Kidney (tissue), 14 donors: ENCODE measurements around the gene GLUD1. TPM values are rescaled to one million over a fixed set of nuclear protein-coding genes. Genes with fewer than 3 reads are reported as not detected.

Source experiments
- DNase-seq, 5 donors: peaks; one replicate each; pipeline ENCODE4 v3.0.0-alpha.2; 2013 to 2020
- FAIRE-seq: peaks from 2 replicates; lab custom pipeline; 2012; peaks lifted over from hg19 to GRCh38; lab: Jason Lieb, UNC
- H3K27ac ChIP-seq, 2 donors: one replicate each; pipeline ENCODE4 v1.7.0; 2013; ENCODE audit warnings: low read depth in 2 of 2, low read length in 2 of 2, inconsistent platforms in 1 of 2
- H3K27me3 ChIP-seq: one replicate; pipeline ENCODE4 v1.7.1; 2013; ENCODE audit warnings: low read length, inconsistent platforms; ENCODE audit not compliant: control insufficient read depth, insufficient read depth
- H3K36me3 ChIP-seq, 3 donors: one replicate each; pipeline versions ENCODE4 v1.7.0 to v1.7.1; 2013; ENCODE audit warnings: low read length in 3 of 3, control low read depth in 1 of 3, inconsistent platforms in 1 of 3; ENCODE audit not compliant: insufficient read depth in 3 of 3, control insufficient read depth in 2 of 3
- H3K4me1 ChIP-seq, 3 donors: one replicate each; pipeline versions ENCODE4 v1.7.0 to v1.7.1; 2013; ENCODE audit warnings: low read length in 3 of 3, inconsistent platforms in 1 of 3, low read depth in 1 of 3; ENCODE audit not compliant: control insufficient read depth in 2 of 3, insufficient read depth in 2 of 3
- H3K4me3 ChIP-seq, 3 donors: one replicate each; pipeline versions ENCODE4 v1.7.0 to v1.8.1; 2013; ENCODE audit warnings: low read length in 3 of 3, control low read depth in 1 of 3, inconsistent platforms in 1 of 3
- H3K9ac ChIP-seq, 3 donors: one replicate each; pipeline versions ENCODE4 v1.7.0 to v1.7.1; 2013; ENCODE audit warnings: low read length in 3 of 3, control low read depth in 1 of 3, inconsistent platforms in 1 of 3
- H3K9me3 ChIP-seq, 3 donors: one replicate each; pipeline versions ENCODE4 v1.7.0 to v1.7.1; 2013; ENCODE audit warnings: low read length in 3 of 3, control low read depth in 1 of 3, inconsistent platforms in 1 of 3; ENCODE audit not compliant: control insufficient read depth in 2 of 3, insufficient read depth in 1 of 3
- intact Hi-C: fragments of 100-400 bp; cut with DNase I; formaldehyde crosslinking; loops from one replicate; pipeline ENCODE4 v1.11.1; 2022
- polyA plus RNA-seq: library from polyadenylated mRNA; stranded (reverse); fragments of 350-450 nt; fragmentation: Illumina TruSeq; extraction: RNeasy Lipid Tissue Mini Kit (QIAGEN cat#74804); gene quantifications from one replicate; pipeline ENCODE4 v1.2.3, GENCODE V29; 2014; ENCODE audit warnings: low read depth, low replicate concordance; ENCODE audit not compliant: insufficient read depth
- total RNA-seq: library from RNA; stranded (reverse); fragmentation: NEBNext Ultra II Directional; extraction: Animal tissue kit (Norgen Biotek cat#: 25700); gene quantifications from one replicate; pipeline ENCODE4 v1.2.1, GENCODE V29; 2021
- TF ChIP-seq, protein P1 (sequence below): IDR thresholded peaks from 3 replicates; pipeline ENCODE4 v1.5.1; 2012; ENCODE audit warnings: mild to moderate bottlenecking, moderate library complexity, borderline replicate concordance; ENCODE audit not compliant: insufficient read depth; ENCODE audit errors: extremely low read depth
- donor health status: control.
- donor health status: control.
- donor health status: control.
- donor health status: control.
- donor health status: control.
- donor health status: DM: yes; HTN: yes; CAD: no.
- donor health status: Normal renal cell carcinoma (clear cell type).

The GLUD1 gene
- total and polyA plus RNA-seq, 2 donors from 2014 or later = 162 to 346 TPM

DNA sequence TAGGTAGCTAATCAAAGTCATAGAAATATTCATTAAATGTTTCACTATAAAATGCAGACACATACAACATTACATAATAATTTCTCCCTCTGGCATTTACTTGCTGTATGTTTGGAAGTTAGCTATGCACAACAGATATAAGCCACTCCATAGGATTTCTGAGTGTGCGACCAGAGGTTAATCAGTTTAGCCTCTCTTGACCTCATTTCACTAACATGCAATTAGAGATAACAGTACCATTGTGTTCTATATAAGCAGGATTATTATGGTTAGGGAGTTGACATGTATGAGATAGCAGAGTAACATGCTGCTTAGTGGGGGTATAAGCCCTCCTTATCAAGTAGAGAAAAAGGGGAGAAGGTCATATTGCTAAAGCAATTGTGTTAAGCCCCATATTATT, 26.4 kb downstream of the GLUD1 start:
- intact Hi-C loops = no loop called here

DNA sequence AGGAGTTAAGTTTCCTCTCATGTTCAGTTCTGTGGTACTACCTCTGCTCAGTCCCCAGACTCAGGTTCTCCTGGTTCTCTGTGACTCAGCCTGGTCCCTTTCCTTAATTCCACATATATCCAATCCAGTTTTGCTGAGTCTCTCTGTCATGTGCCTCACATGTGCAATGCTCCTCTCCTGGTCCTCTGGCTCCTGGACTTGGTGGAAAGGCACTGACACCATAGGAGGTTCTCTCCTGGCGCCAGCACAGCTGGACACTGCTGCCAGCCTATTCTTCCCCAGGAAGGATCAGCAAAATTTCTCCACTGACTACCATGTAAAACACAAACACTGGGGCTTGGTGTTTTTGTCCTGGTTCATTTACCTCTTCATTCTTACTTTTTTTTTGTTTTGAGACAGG, 27.8 kb downstream of the GLUD1 start:
- FAIRE-seq = no peak
- no peak overlapping the region for H3K9ac ChIP-seq
- H3K27ac ChIP-seq = no peak overlapping the region
- TF ChIP-seq, protein P1, sequence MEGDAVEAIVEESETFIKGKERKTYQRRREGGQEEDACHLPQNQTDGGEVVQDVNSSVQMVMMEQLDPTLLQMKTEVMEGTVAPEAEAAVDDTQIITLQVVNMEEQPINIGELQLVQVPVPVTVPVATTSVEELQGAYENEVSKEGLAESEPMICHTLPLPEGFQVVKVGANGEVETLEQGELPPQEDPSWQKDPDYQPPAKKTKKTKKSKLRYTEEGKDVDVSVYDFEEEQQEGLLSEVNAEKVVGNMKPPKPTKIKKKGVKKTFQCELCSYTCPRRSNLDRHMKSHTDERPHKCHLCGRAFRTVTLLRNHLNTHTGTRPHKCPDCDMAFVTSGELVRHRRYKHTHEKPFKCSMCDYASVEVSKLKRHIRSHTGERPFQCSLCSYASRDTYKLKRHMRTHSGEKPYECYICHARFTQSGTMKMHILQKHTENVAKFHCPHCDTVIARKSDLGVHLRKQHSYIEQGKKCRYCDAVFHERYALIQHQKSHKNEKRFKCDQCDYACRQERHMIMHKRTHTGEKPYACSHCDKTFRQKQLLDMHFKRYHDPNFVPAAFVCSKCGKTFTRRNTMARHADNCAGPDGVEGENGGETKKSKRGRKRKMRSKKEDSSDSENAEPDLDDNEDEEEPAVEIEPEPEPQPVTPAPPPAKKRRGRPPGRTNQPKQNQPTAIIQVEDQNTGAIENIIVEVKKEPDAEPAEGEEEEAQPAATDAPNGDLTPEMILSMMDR = no peak
- intact Hi-C loops = no loop called here
- peaks cover 0 to 17% (median 0%) of the 10 kb centered on the region in 3 donors for H3K4me1 ChIP-seq
- no peaks in the 10 kb centered on the region for H3K27me3 ChIP-seq
- no peak overlapping the region for H3K4me3 ChIP-seq
- no peak for DNase-seq
- peaks cover 2 to 36% (median 11%) of the 10 kb centered on the region in 3 donors for H3K36me3 ChIP-seq
- H3K9me3 ChIP-seq = no peaks in the 10 kb centered on the region

More for the DNA sequence above, 26.4 kb downstream of the GLUD1 start:
- H3K36me3 ChIP-seq = peaks cover 0 to 39% (median 10%) of the 10 kb centered on the region in 3 donors
- no peak overlapping the region for H3K9ac ChIP-seq
- no peak overlapping the region for H3K27ac ChIP-seq
- FAIRE-seq (no peak), DNase-seq (no peak)
- H3K27me3 ChIP-seq = no peaks in the 10 kb centered on the region
- H3K4me1 ChIP-seq = peaks cover 0 to 17% (median 0%) of the 10 kb centered on the region in 3 donors
- H3K9me3 ChIP-seq = no peaks in the 10 kb centered on the region
- no peak overlapping the region for H3K4me3 ChIP-seq
- TF ChIP-seq, protein P1 = no peak

DNA sequence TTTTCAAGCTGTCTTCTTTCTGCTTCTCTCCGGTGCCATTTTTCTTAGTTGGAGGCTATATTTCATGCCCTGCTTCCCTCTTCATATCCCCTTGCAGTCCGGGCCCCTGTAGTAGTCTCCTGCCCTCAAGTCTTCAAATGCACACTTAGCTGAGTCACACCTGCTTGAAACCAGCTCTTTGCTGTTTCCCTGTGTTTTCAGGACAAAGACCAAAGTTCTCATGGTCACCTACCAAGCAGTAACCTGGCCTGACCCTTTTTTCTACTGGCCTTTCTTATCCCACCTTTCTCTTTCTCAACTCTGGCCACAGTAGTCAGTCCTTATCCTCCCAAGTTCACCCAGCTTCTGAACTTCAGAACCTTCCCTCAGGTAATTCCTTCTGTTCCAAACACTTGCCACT, 28.5 kb downstream of the GLUD1 start:
- Histone ChIP-seq H3K4me3 (no peak overlapping the region), H3K9me3 (no peaks in the 10 kb centered on the region), H3K9ac (no peak overlapping the region), H3K27ac (no peak overlapping the region), H3K27me3 (no peaks in the 10 kb centered on the region), H3K4me1 (peaks cover 0 to 17% (median 0%) of the 10 kb centered on the region in 3 donors), H3K36me3 (peaks cover 2 to 36% (median 11%) of the 10 kb centered on the region in 3 donors)
- intact Hi-C loops = no loop called here
- DNase-seq (no peak), FAIRE-seq (no peak)
- TF ChIP-seq, protein P1 = no peak

DNA sequence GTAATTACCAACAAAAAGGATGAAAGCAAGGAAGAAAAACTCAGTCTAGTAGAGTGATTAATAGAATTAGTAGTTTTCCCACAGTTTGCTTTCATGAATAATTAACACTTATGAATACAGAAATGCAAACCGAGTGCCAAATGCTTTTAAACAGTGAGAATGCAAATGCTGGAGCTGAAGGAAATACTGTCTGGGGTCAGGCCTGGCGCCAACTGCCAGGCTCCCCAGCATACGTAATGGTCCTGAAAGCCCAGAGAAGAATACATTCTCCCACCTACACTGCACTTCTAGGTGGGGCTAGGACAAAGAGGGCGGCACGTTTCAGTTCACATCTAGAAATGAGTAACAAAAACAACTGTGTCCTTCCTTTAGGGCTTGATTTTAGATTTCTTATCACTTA, 30.0 kb downstream of the GLUD1 start:
- no peak overlapping the region for H3K9ac ChIP-seq
- H3K27me3 ChIP-seq = no peaks in the 10 kb centered on the region
- FAIRE-seq (no peak), DNase-seq (peak in 1 of 5 donors; percentile 18)
- H3K4me1 ChIP-seq = peaks cover 0 to 17% (median 0%) of the 10 kb centered on the region in 3 donors
- H3K27ac ChIP-seq = no peak overlapping the region
- TF ChIP-seq, protein P1 = no peak
- intact Hi-C loops = no loop called here
- H3K36me3 ChIP-seq = peaks cover 7 to 43% (median 18%) of the 10 kb centered on the region in 3 donors
- H3K4me3 ChIP-seq = no peak overlapping the region
- no peaks in the 10 kb centered on the region for H3K9me3 ChIP-seq
